ENCODE measurements around the gene CPA2.
"Not testable (repeated sequence)": the region's sequence is repeated elsewhere in the genome, so short reads cannot be mapped to it uniquely, and the experiment has no call there.

CPA2 gene

GRCh38 chr7:130304878-130305277, 38.2 kb downstream of the CPA2 start:
- no peak for DNase-seq (ENCODE audit: low read depth in 2 of 2, low spot score in 1 of 2)

DNA sequence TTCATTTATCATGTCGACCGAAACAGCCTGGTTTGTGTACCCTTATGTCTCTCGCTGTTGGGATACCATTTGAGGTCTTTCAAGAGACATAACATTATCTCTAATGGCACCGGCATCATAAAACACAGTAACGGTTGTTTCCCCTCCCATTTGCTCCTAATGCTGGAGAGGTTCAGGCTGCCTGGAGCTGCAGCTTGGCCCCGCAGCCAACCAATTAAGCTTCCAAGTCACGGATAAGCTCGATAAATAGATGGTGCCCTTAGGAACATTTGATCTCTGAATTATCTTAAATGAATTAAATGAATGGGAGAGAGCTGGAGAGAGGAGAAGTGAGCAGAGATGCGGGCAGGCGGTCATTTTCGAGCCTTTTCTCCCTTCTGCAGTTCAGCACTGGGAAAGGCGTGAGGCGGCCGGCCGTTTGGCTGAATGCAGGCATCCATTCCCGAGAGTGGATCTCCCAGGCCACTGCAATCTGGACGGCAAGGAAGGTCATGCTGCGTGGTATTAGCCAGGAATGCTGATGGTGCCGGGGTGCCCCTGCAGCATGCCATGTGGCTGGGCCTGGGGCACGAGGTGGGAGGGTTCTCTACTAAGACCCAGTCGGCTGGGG, 38.9 kb downstream of the CPA2 start:
- DNase-seq (ENCODE audit: low read depth in 2 of 2, low spot score in 1 of 2): no peak

DNA sequence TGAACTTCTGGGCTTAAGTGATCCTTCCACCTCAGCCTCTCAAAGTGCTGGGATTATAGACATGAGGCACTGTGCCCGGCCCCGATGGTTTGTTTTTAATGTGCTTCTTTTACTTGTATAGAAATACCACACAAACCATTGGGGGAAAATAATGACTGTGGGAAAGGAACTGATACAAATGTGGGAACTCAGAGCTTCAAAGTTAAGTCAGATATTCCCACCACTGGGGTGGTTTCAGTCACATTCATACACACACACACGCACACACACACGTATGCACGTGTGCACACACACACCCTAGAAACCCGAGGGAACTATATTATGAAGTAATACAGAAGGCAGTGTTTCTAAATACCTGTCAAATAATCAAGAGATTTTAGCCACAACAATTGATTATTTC, 43.3 kb downstream of the CPA2 start:
- DNase-seq (ENCODE audit: low read depth in 2 of 2, low spot score in 1 of 2): no peak

DNA sequence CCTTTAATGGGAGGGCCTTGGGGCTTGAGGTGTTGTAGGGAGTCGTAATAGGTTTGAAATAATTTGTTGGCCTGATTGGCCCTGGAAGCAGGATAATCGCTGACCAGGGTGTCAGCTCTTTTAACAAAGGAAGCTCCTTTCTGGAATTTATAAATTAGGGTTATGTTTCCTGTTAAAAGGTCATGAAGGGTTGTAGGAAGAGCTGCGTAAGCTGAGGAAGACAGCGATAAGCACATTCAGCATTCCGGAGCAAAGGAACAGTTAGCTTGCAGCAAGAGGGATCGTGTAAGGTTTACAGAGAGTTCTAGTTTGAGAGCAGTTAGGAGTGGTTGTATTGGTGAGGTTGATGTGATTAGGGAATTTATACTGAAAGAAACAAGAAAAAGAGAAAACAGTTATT, 47.6 kb downstream of the CPA2 start:
- no peak for DNase-seq (ENCODE audit: low read depth in 2 of 2, low spot score in 1 of 2)

DNA sequence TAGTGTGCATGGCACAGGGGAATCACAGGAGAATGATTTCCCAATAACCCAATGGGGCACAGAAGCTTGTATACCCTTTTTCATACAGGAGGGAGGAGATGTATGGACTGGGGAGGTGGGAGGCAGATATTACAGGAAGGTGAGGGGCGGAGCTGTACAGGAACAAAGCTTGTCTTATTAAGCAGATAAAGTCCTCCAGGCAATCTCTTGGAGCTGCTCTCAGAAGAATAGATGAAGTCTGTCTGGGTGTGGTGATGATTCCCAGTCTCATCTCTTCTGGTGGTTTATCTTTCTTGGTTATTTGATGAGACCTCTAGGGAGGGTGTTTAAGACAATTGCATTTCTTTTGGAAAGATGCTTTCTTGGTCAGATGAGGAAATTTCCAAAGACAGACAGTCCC, 52.9 kb downstream of the CPA2 start:
- DNase-seq (ENCODE audit: low read depth in 2 of 2, low spot score in 1 of 2): no peak

DNA sequence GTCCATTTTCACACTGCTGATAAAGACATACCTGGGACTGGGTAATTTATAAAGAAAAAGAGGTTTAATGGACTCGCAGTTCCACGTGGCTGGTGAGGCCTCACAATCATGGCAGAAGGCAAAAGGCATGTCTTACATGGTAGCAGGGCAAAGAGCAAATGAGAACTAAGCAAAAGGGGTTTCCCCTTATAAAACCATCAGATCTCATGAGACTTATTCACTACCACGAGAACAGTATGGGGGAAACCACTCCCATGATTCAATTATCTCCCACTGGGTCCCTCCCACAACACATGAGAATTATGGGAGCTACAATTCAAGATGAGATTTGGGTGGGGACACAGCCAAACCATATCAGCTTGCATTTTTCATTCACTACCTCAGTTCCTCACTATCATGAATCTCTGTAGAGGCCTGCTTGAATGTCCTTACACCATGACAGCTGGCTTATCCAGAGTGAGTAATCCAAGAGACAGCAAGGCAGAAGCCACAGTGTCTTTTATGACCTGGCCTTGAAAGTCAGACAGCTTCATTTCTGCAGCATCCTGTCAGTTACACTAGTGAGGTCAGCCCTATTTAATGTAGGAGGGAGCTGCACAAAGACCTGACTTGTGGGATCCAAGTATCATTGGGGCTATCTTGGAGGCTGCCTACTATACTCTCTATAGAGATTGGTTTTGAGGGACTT, 55.0 kb downstream of the CPA2 start:
- not testable (repeated sequence) for DNase-seq (ENCODE audit: low read depth in 2 of 2, low spot score in 1 of 2)

- no peak for DNase-seq (ENCODE audit: low read depth in 2 of 2, low spot score in 1 of 2)
Observed at GRCh38 chr7:130322615-130323014, 56.0 kb downstream of the CPA2 start.

DNA sequence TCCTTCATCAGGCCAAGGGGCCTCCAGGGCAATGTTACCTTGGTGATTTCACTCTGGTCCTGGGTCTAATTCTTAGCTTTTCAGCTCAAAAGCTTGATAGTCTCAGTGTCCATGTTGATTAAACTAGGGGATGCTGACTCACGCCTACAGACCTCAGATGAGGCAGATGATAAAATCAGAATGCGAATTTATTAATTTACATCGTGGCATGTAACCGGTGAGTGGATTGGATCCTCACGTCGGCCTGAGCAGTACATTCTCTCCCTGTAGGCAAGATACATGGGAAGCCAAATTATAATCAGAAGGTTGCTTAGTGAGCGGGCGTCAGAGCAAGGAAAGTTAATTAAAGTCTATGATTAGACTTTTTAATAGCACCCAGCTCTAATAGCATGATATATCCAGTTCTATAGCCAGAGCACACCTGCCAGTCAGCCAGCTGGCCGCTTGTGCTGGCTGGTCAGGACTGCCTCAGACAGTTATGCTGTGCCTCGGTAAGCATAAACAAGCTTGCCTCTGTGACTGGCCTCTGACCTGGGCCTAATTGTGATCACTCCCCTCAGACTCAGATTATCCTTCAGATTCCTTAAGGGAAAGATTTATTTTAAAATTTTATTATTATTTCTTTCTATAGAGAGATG, 57.8 kb downstream of the CPA2 start:
- DNase-seq (ENCODE audit: low read depth in 2 of 2, low spot score in 1 of 2): no peak

DNA sequence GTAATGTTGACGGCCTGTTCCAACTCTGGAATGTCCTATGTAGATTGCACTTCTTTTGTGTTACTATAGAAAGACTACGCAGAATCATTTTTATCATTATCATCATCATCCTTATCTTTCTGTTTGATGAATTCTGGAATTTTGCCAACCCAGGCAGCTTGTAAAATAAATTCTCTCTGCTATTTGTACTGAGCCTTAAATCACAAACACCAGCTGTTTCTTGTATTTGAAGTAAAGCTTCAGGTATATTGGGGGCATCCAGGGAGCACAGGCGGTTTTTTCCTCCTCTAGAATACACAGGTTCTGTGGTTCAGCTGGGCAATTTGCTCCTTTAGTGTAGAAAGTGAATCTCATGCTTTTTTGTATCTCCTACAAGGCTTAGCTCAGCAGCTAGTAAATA, 63.0 kb downstream of the CPA2 start:
- DNase-seq (ENCODE audit: low read depth in 2 of 2, low spot score in 1 of 2): no peak

DNA sequence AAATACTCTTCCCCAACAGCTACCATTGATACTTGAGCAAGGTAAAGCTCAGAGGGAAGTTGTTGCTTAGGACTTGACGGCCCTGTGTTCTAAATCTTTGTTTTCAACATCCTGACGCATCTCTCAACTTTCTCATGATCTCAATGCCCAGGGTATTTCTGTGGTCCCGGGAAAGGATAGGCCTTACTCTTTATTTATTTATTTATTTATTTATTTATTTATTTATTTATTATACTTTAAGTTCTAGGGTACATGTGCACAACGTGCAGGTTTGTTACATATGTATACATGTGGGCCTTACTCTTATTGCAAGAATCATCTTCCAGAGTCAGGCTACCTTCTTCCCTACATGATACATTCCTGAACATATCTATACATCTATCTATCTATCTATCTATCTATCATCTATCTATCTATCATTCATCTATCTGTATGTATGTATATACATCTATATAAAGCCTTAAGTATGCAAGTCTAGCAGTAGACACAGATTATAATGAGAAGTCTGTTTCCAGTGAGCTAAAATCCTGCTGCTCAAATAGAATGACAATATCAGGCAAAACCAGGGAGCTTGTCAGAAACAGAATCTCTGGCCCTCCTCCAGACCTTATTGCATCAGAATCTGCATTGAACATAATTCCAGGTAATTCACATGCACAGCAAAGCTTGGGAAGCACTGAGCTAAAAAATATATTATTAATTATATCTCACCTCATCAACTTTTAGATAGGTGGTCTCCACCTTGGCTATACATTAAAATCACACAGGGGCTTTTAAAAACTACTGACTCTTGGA, 65.8 kb downstream of the CPA2 start:
- DNase-seq (ENCODE audit: low read depth in 2 of 2, low spot score in 1 of 2): no peak

DNA sequence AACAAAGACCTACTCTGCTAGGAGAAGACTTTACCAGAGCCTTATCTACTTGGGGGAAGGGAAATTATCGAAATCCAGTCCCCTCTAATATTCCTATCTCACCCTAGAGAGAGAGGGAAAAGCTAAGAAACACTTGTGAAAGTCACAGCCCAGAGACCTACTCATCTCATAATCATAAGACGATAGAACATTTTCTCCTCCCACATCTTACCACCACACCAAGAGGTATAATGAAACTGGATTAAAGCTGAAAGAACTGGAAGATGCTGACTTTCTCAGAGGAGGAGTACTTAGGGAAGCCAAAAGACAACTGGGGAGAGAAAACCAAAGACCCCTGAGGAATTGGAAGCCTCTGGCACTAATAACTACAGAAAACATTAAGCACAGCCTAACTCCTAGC, 67.2 kb downstream of the CPA2 start:
- no peak for DNase-seq (ENCODE audit: low read depth in 2 of 2, low spot score in 1 of 2)

- no peak for DNase-seq (ENCODE audit: low read depth in 2 of 2, low spot score in 1 of 2)
Observed at GRCh38 chr7:130334274-130334673, 67.6 kb downstream of the CPA2 start.

DNA sequence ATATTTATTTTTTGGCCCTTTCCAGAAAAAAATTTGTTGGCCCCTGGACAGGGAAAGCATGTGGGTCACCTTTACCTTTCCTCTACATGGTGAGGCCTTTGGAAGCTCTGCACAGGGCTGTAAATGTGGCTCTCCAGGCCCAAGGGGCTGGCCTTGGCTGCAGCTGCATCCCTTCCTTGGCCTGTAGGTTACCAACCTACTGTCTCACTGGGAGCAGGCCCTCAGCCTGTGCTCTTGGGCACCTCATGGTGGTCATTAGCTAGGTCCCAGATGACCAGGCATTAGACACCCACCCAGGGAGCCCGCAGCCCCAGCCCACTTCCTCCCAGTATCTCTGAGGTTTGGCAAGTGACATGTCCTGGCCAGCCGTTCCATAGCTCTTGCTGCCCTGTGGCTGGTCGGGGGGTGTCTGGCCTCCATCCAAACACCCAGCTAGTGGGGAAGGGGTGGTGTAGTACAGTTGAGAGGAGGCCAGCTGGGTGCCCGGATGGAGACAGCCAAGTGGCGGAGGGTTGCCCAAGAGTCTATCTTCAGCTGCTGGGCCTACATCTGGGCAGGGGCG, 70.8 kb downstream of the CPA2 start:
- no peak for DNase-seq (ENCODE audit: low read depth in 2 of 2, low spot score in 1 of 2)

GRCh38 chr7:130338233-130338632, 71.6 kb downstream of the CPA2 start:
- DNase-seq (ENCODE audit: low read depth in 2 of 2, low spot score in 1 of 2): no peak
